Tibial nerve (tissue), 4 donors: Measurements from ENCODE around the gene RHCE. TPM values are rescaled to one million over a fixed set of nuclear protein-coding genes. Genes with fewer than 3 reads are reported as not detected.
"Not testable (repeated sequence)": the region's sequence is repeated elsewhere in the genome, so short reads cannot be mapped to it uniquely, and the experiment has no call there.

ENCODE experiments used
- DNase-seq, 2 donors: peaks; one replicate each; pipeline ENCODE4 v3.0.0-alpha.2; 2019; ENCODE audit warnings: low spot score in 2 of 2
- H3K27ac ChIP-seq, 4 donors: fragments of 200-600 bp; sonication (generic) in 3 of 4; one replicate each; pipeline ENCODE4 v1.5.1; 2017 to 2019; ENCODE audit warnings: mild to moderate bottlenecking in 1 of 4
- H3K27me3 ChIP-seq, 2 donors: fragments of 200-600 bp; sonication (generic) in 1 of 2; one replicate each; pipeline versions ENCODE4 v1.5.1 to v1.6.0; 2017 to 2019
- H3K36me3 ChIP-seq, 3 donors: fragments of 200-600 bp; sonication (generic); one replicate each; pipeline ENCODE4 v1.5.1; 2018 to 2019
- H3K4me1 ChIP-seq, 4 donors: fragments of 200-600 bp; sonication (generic) in 3 of 4; one replicate each; pipeline ENCODE4 v1.5.1; 2017 to 2019
- H3K4me3 ChIP-seq, 4 donors: fragments of 200-600 bp; sonication (generic) in 3 of 4; one replicate each; pipeline ENCODE4 v1.5.1; 2017 to 2019; ENCODE audit warnings: mild to moderate bottlenecking in 1 of 4, moderate library complexity in 1 of 4
- H3K9me3 ChIP-seq, 4 donors: fragments of 200-600 bp; sonication (generic) in 3 of 4; one replicate each; pipeline ENCODE4 v1.5.1; 2017 to 2019
- CTCF ChIP-seq, 5 experiments: fragments of 200-600 bp in 3 of 5; fragments of 450-650 bp in 2 of 5; sonication (generic) in 3 of 5; IDR thresholded peaks; one replicate each; pipeline ENCODE4 v1.5.1; 2016 to 2019; ENCODE audit warnings: antibody characterized with exemption in 5 of 5, mild to moderate bottlenecking in 3 of 5, moderate library complexity in 2 of 5
- EP300 ChIP-seq, 2 donors: sonication (generic); formaldehyde crosslinking; IDR thresholded peaks; one replicate each; pipeline ENCODE4 v1.6.1; 2017; ENCODE audit warnings: antibody characterized with exemption in 2 of 2, mild to moderate bottlenecking in 1 of 2
- POLR2A ChIP-seq, 2 donors: fragments of 450-650 bp; IDR thresholded peaks; one replicate each; pipeline ENCODE4 v1.6.1; 2017; ENCODE audit warnings: antibody characterized with exemption in 2 of 2, mild to moderate bottlenecking in 2 of 2, moderate library complexity in 2 of 2
- WGBS, 2 donors: methylation state at CpG; one replicate each; pipeline ENCODE4 v1.1.5; 2018; 5-methylcytosine and 5-hydroxymethylcytosine counted together
- total RNA-seq, 4 donors: library from RNA; depleted of rRNA; stranded (reverse); fragments of >200 nt; gene quantifications; one replicate each; pipeline ENCODE4 v1.1.0, GENCODE V29; 2016

The RHCE gene
- total RNA-seq, 4 donors from 2014 or later = 0.22 TPM; not detected in 3

- no peak for DNase-seq
- no peak overlapping the region for H3K4me3 ChIP-seq
- H3K4me1 ChIP-seq = peaks cover 0 to 8% (median 0%) of the 10 kb centered on the region in 4 donors
- no peak overlapping the region for H3K27ac ChIP-seq
- H3K9me3 ChIP-seq = no peaks in the 10 kb centered on the region
- TF ChIP-seq EP300 (IDR thresholded peaks at IDR 0.05) = no peak
- TF ChIP-seq CTCF (IDR thresholded peaks at IDR 0.05) = no peak
- no peak for TF ChIP-seq POLR2A (IDR thresholded peaks at IDR 0.05)
- WGBS, 2 donors = 80 to 85% methylated on average over 2 of the region's 2 CpGs
- peaks cover 0 to 32% (median 0%) of the 10 kb centered on the region in 3 donors for H3K36me3 ChIP-seq
- H3K27me3 ChIP-seq = no peaks in the 10 kb centered on the region
These were observed 41.2 kb upstream of the RHCE start for GRCh38 chr1:25461849-25462248.

GRCh38 chr1:25460816-25461215 lies 40.2 kb upstream of the RHCE start:
- not testable (repeated sequence) for DNase-seq, H3K4me3 ChIP-seq, H3K27ac ChIP-seq, H3K4me1 ChIP-seq, H3K9me3 ChIP-seq, H3K27me3 ChIP-seq
- H3K36me3 ChIP-seq = peaks cover 0 to 40% (median 0%) of the 10 kb centered on the region in 3 donors
- WGBS, 2 donors = 75 to 80% methylated on average over 4 of the region's 4 CpGs

- H3K36me3 ChIP-seq = peaks cover 0 to 46% (median 0%) of the 10 kb centered on the region in 3 donors
These were observed 39.4 kb upstream of the RHCE start for GRCh38 chr1:25460020-25460419.

GRCh38 chr1:25458541-25459298 lies 38.1 kb upstream of the RHCE start:
- H3K4me1 ChIP-seq = peaks cover 0 to 8% (median 0%) of the 10 kb centered on the region in 4 donors
- no peak overlapping the region for H3K27ac ChIP-seq
- no peak overlapping the region for H3K4me3 ChIP-seq
- 63% methylated on average over 7 of the region's 7 CpGs for WGBS, 2 donors
- no peak for TF ChIP-seq EP300 (IDR thresholded peaks at IDR 0.05)
- TF ChIP-seq POLR2A (IDR thresholded peaks at IDR 0.05) = no peak
- TF ChIP-seq CTCF (IDR thresholded peaks at IDR 0.05) = no peak
- no peak for DNase-seq
- H3K9me3 ChIP-seq = no peaks in the 10 kb centered on the region
- peaks cover 0 to 51% (median 0%) of the 10 kb centered on the region in 3 donors for H3K36me3 ChIP-seq
- H3K27me3 ChIP-seq = no peaks in the 10 kb centered on the region

More at GRCh38 chr1:25460020-25460419, 39.4 kb upstream of the RHCE start:
- H3K4me3 ChIP-seq = no peak overlapping the region
- no peak overlapping the region for H3K27ac ChIP-seq
- no peak for DNase-seq
- H3K4me1 ChIP-seq = peaks cover 0 to 8% (median 0%) of the 10 kb centered on the region in 4 donors
- 86 to 91% methylated on average over 3 of the region's 3 CpGs for WGBS, 2 donors
- H3K27me3 ChIP-seq = no peaks in the 10 kb centered on the region
- TF ChIP-seq EP300 (IDR thresholded peaks at IDR 0.05) = no peak
- no peak for TF ChIP-seq POLR2A (IDR thresholded peaks at IDR 0.05)
- TF ChIP-seq CTCF (IDR thresholded peaks at IDR 0.05) = no peak
- H3K9me3 ChIP-seq = no peaks in the 10 kb centered on the region

- WGBS, 2 donors = 71 to 78% methylated on average over 4 of the region's 4 CpGs
- no peak overlapping the region for H3K4me3 ChIP-seq
- H3K9me3 ChIP-seq = no peaks in the 10 kb centered on the region
- no peak overlapping the region for H3K27ac ChIP-seq
- TF ChIP-seq EP300 (IDR thresholded peaks at IDR 0.05) (no peak), CTCF (IDR thresholded peaks at IDR 0.05) (no peak), POLR2A (IDR thresholded peaks at IDR 0.05) (no peak)
- no peak for DNase-seq
- no peaks in the 10 kb centered on the region for H3K4me1 ChIP-seq
- no peaks in the 10 kb centered on the region for H3K27me3 ChIP-seq
- peaks cover 0 to 51% (median 0%) of the 10 kb centered on the region in 3 donors for H3K36me3 ChIP-seq
These were observed 35.9 kb upstream of the RHCE start for GRCh38 chr1:25456502-25456901.
